ENCODE data around the gene ARHGEF3.
"Not testable (repeated sequence)": the region's sequence is repeated elsewhere in the genome, so short reads cannot be mapped to it uniquely, and the experiment has no call there.

- TF ChIP-seq CTCF (IDR thresholded peaks at IDR 0.05; ENCODE audit: low read depth, low read length); MAX (IDR thresholded peaks at IDR 0.05; ENCODE audit: low read depth, low read length); POLR2A (IDR thresholded peaks at IDR 0.05; ENCODE audit: extremely low read depth, insufficient read length): not testable (repeated sequence)
Measured at GRCh38 chr3:56692001-56692365, 109.8 kb downstream of the ARHGEF3 start.

Measured in NB4 (cell line).